Right ventricle myocardium superior (tissue), 1 donor: Measurements from ENCODE around the gene PRSS48. TPM values are rescaled to one million over a fixed set of nuclear protein-coding genes. Genes with fewer than 3 reads are reported as not detected.
"Not testable (repeated sequence)": the region's sequence is repeated elsewhere in the genome, so short reads cannot be mapped to it uniquely, and the experiment has no call there.

Source experiments
- ATAC-seq: fragments of 200-7000 bp; cut with Tn5 transposase; one replicate; pipeline ENCODE4 v1.9.1; 2020; ENCODE audit warnings: mild to moderate bottlenecking; ENCODE audit not compliant: poor library complexity
- DNase-seq: peaks from one replicate; pipeline ENCODE4 v3.0.0-alpha.2; 2020
- intact Hi-C: fragments of 100-400 bp; cut with DNase I; formaldehyde crosslinking; loops from one replicate; pipeline ENCODE4 v1.11.2; 2022
- total RNA-seq: library from RNA; stranded (reverse); fragmentation: NEBNext Ultra II Directional; extraction: Animal tissue kit (Norgen Biotek cat#: 25700); gene quantifications from one replicate; pipeline ENCODE4 v1.2.1, GENCODE V29; 2021
- donor health status: DM: no; HTN: yes; CAD: no; lungs with severe emphysema.

The PRSS48 gene
- total RNA-seq, 1 donor from 2014 or later, result not detected

- ATAC-seq, result no peak
- intact Hi-C loops, result no loop called here
Observed at GRCh38 chr4:151256134-151256533, 20.8 kb upstream of the PRSS48 start.

GRCh38 chr4:151257704-151258103, 19.3 kb upstream of the PRSS48 start:
- intact Hi-C loops, result no loop called here
- ATAC-seq (peak; percentile 74), DNase-seq (no peak)

More at GRCh38 chr4:151256134-151256533, 20.8 kb upstream of the PRSS48 start:
- no peak for DNase-seq

- DNase-seq (no peak), ATAC-seq (no peak)
- intact Hi-C loops, result no loop called here
Observed at GRCh38 chr4:151259752-151260151, 17.2 kb upstream of the PRSS48 start.

- DNase-seq (no peak), ATAC-seq (no peak)
- intact Hi-C loops, result no loop called here
Observed at GRCh38 chr4:151260526-151260925, 16.4 kb upstream of the PRSS48 start.

GRCh38 chr4:151263455-151263854, 13.5 kb upstream of the PRSS48 start:
- intact Hi-C loops, result no loop called here
- DNase-seq (no peak), ATAC-seq (peak; percentile 47)

GRCh38 chr4:151266497-151266896, 10.5 kb upstream of the PRSS48 start:
- ATAC-seq, result no peak
- intact Hi-C loops, result no loop called here
- no peak for DNase-seq

GRCh38 chr4:151267104-151267503, 9.9 kb upstream of the PRSS48 start:
- intact Hi-C loops, result no loop called here
- no peak for DNase-seq
- no peak for ATAC-seq

GRCh38 chr4:151267822-151268535, 9.0 kb upstream of the PRSS48 start:
- intact Hi-C loops, result no loop called here
- DNase-seq, result no peak
- ATAC-seq, result no peak

- DNase-seq, intact Hi-C loops, ATAC-seq: not testable (repeated sequence)
Observed at GRCh38 chr4:151268905-151269304, 8.1 kb upstream of the PRSS48 start.

- DNase-seq, result no peak
- ATAC-seq, result peak; percentile 32
- intact Hi-C loops, result no loop called here
Observed at GRCh38 chr4:151284534-151285245, 7.7 kb downstream of the PRSS48 start.

- intact Hi-C loops, result no loop called here
- ATAC-seq (no peak), DNase-seq (no peak)
Observed at GRCh38 chr4:151287409-151287808, 10.4 kb downstream of the PRSS48 start.

GRCh38 chr4:151291485-151291884, 14.5 kb downstream of the PRSS48 start:
- ATAC-seq (no peak), DNase-seq (no peak)
- intact Hi-C loops, result no loop called here

GRCh38 chr4:151292038-151292437, 15.1 kb downstream of the PRSS48 start:
- ATAC-seq (no peak), DNase-seq (no peak)
- intact Hi-C loops, result no loop called here

- ATAC-seq (peak; percentile 4), DNase-seq (no peak)
- intact Hi-C loops, result no loop called here
Observed at GRCh38 chr4:151294833-151295496, 18.0 kb downstream of the PRSS48 start.

- DNase-seq (no peak), ATAC-seq (peak; percentile 25)
- intact Hi-C loops, result no loop called here
Observed at GRCh38 chr4:151296227-151296626, 19.3 kb downstream of the PRSS48 start.

GRCh38 chr4:151297170-151297569, 20.2 kb downstream of the PRSS48 start:
- DNase-seq, result no peak
- intact Hi-C loops, result no loop called here
- peak; percentile 89 for ATAC-seq

- no peak for ATAC-seq
- no peak for DNase-seq
- intact Hi-C loops, result no loop called here
Observed at GRCh38 chr4:151302432-151302831, 25.5 kb downstream of the PRSS48 start.

- DNase-seq (no peak), ATAC-seq (no peak)
- intact Hi-C loops, result no loop called here
Observed at GRCh38 chr4:151304226-151304625, 27.3 kb downstream of the PRSS48 start.

GRCh38 chr4:151304755-151305154, 27.8 kb downstream of the PRSS48 start:
- peak; percentile 50 for ATAC-seq
- no peak for DNase-seq
- intact Hi-C loops, result no loop called here
